GM15510 (cell line): ENCODE measurements around the gene KRT81.

Source experiments
- POLR2A ChIP-seq: IDR thresholded peaks from 3 replicates; pipeline ENCODE4 v1.6.1; 2011; ENCODE audit warnings: borderline replicate concordance; ENCODE audit not compliant: insufficient read length; ENCODE audit errors: extremely low read depth

Gene KRT81

DNA sequence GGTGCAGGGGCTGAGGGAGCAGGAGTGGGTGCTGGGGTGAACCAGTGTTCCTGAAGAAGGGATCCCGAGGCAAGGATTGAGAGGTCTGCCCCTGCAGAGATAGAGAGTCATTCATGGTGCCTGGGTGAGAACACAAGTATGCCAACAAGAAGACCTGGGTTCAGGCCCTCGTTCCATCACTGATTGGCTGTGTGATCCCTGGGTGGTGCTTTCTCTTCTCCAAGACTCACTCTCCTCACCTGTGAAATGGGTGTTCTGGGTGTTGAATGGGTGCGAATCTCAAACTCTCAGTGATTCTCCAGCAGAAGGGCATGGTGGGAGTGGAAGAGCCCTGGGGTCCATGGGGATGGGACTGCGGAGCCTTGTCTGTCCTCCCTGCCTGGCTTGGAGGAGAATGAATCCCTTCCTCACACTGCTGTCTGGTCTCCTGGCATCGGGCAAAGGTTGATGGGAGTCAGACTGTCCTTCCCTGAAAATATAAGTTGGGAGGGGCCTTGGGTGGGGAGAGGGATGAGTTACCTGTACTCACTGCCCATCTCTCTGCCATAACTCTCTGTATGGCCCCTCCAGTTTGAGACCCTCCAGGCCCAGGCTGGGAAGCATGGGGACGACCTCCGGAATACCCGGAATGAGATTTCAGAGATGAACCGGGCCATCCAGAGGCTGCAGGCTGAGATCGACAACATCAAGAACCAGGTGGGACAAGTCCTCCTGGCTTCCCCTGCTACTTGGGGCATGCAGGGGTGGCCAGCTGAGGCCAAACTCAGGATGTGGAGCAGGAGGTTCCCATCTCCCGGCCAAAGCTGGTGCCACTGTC, 48.7 kb downstream of the KRT81 start:
- no peak for TF ChIP-seq POLR2A

DNA sequence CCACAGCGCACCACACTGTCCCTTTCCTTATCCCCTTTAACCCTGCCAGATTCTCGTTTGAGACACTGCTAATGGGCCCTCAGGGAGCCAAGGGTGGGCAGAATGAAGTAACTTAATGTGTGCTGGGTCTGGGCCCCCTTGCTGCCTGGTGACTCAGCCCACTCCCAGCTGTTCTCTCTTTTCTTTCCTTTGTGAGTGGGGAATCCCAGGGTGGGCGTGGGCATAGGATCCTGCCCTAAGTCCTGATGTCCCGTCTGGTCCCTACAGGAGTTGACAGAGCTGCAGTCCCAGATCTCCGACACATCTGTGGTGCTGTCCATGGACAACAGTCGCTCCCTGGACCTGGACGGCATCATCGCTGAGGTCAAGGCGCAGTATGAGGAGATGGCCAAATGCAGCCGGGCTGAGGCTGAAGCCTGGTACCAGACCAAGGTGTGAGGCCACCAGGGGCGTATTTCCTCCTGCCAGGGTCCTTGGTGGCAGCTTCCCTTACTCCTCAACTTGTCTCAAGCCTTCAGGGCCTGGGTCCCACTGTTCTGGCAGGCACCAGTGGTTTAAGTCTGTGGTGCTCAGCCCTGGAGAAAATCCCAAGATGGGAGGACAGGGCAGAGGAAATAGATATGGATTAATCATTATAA, 50.0 kb downstream of the KRT81 start:
- TF ChIP-seq POLR2A = no peak

- TF ChIP-seq POLR2A = no peak
These were observed 51.6 kb downstream of the KRT81 start for GRCh38 chr12:52239767-52240166.

DNA sequence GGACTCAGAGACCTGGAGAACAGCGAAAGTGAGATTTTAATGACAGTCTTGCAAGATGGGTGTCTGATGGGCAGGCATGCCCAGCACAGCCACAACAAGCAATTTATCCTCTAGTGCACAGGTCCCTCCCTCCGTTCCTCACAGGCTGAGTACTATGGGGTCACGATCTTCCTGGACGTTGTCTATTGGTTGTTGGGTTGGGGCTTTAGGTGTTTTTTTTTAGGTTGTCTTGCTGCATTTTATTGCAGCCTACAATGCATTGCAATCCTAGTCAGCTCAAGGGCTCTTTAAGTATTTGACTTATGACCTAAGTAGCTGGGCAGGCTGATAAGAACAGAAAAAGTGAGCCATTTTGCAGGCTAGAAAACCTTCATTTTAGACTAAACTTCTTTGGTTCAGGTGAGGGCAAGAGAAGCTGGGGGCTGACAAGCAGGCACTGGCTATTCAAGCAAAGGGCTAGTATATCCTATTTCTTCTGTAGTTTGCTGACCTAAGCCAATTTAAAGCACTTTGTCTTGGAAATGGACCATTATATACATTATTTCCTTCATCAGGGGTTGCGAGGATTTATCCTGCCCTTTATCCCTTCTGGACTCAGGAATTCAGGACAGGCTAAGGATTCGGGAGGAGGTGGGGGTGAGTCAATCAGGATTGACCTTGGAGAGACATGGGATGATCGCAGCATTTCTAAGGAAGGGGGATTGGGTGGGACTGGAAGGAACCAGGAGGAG, 52.3 kb downstream of the KRT81 start:
- no peak for TF ChIP-seq POLR2A

DNA sequence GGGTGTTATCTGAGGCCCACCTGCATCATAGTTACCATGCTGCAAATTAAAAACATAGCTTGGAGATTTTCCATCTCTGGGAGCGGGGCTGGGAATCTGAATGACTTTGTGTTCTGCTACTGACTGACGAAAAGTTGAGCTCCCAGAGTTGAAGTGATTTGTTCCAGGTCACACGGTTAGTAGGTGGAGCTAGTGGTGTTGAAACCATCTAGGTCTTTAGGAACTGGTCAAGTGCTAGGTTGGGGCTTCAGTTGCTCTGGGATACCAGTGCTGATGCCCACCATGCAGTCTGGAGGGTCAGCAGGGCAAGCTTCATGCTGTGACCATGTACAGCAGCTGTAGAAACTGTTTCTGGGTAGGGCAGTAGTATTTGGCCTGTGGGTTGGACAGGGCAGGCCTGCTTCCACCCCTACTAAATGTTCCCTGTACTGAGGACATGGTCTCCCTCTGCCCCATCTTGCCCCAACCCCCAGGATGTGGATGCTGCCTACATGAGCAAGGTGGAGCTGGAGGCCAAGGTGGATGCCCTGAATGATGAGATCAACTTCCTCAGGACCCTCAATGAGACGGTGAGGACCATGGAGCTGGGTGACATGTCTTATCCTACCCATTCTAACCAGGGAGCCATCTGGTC, 53.0 kb downstream of the KRT81 start:
- TF ChIP-seq POLR2A = no peak

- no peak for TF ChIP-seq POLR2A
These were observed 54.8 kb downstream of the KRT81 start for GRCh38 chr12:52236386-52237050.
